Coronary artery (tissue), 2 donors: ENCODE results near the gene FAM135A.
A peak's percentile ranks its signal among the peaks of the same experiment; 100 is the strongest.

Experiments
- DNase-seq: peaks from one replicate; pipeline ENCODE4 v3.0.0-alpha.2; 2017; ENCODE audit warnings: low spot score
- H3K27ac ChIP-seq, 2 donors: fragments of 200-600 bp; sonication (generic); one replicate each; pipeline ENCODE4 v1.5.1; 2016 to 2019
- H3K4me3 ChIP-seq: fragments of 200-600 bp; sonication (generic); 2 replicates; pipeline ENCODE4 v1.5.1; 2016; ENCODE audit warnings: mild to moderate bottlenecking, moderate library complexity
- CTCF ChIP-seq: fragments of 200-600 bp; sonication (generic); IDR thresholded peaks from one replicate; pipeline ENCODE4 v1.5.1; 2019; ENCODE audit warnings: antibody characterized with exemption

FAM135A gene

GRCh38 chr6:70413114-70413991 lies at the start of gene FAM135A:
Gene FAM135A (plus strand): TSS chr6:70413508. CDS start chr6:70428343, 14,835 bp downstream.
- H3K27ac ChIP-seq = peak within 1 kb of the TSS; percentile 84 to 92
- DNase-seq = peak; percentile 97
- peak within 1 kb of the TSS; percentile 76 for H3K4me3 ChIP-seq
- no peak for TF ChIP-seq CTCF

GRCh38 chr6:70363741-70364493 lies 49.4 kb upstream of the FAM135A start:
- TF ChIP-seq CTCF = no peak
- no peak overlapping the region for H3K4me3 ChIP-seq
- no peak overlapping the region for H3K27ac ChIP-seq
- DNase-seq = no peak

- TF ChIP-seq CTCF = peak; percentile 68
- peak; percentile 74 for DNase-seq
- Histone ChIP-seq H3K4me3 (no peak overlapping the region), H3K27ac (no peak overlapping the region)
These were observed 43.9 kb upstream of the FAM135A start for GRCh38 chr6:70369332-70369950.

- no peak for DNase-seq
- H3K27ac ChIP-seq = no peak overlapping the region
- no peak for TF ChIP-seq CTCF
- no peak overlapping the region for H3K4me3 ChIP-seq
These were observed 42.8 kb upstream of the FAM135A start for GRCh38 chr6:70370496-70370895.

GRCh38 chr6:70371454-70372105 lies 41.7 kb upstream of the FAM135A start:
- no peak for DNase-seq
- no peak overlapping the region for H3K4me3 ChIP-seq
- TF ChIP-seq CTCF = peak; percentile 41

GRCh38 chr6:70375166-70375565 lies 38.1 kb upstream of the FAM135A start:
- no peak for DNase-seq
- Histone ChIP-seq H3K27ac (no peak overlapping the region), H3K4me3 (no peak overlapping the region)
- TF ChIP-seq CTCF = no peak

More at GRCh38 chr6:70371454-70372105, 41.7 kb upstream of the FAM135A start:
- H3K27ac ChIP-seq = no peak overlapping the region
